HG03521 (cell line): Measurements from ENCODE around the gene S100P.
"Not testable (repeated sequence)": the region's sequence is repeated elsewhere in the genome, so short reads cannot be mapped to it uniquely, and the experiment has no call there.

Experiments
- ATAC-seq: cut with Tn5 transposase; IDR thresholded peaks from one replicate; pipeline ENCODE4 v1.9.1; 2021; ENCODE audit warnings: mild to moderate bottlenecking, moderate library complexity; ENCODE audit not compliant: unreplicated experiment

The S100P gene

GRCh38 chr4:6672541-6673190 lies 21.0 kb upstream of the S100P start:
- not testable (repeated sequence) for ATAC-seq

- ATAC-seq, result not testable (repeated sequence)
These were observed 20.5 kb upstream of the S100P start for GRCh38 chr4:6673191-6673659.

GRCh38 chr4:6673660-6674499 lies 19.8 kb upstream of the S100P start:
- peak; percentile 80 for ATAC-seq

- ATAC-seq, result peak; percentile 31
These were observed 19.1 kb upstream of the S100P start for GRCh38 chr4:6674500-6675149.

- no peak for ATAC-seq
These were observed 16.7 kb upstream of the S100P start for GRCh38 chr4:6676722-6677558.

GRCh38 chr4:6680372-6681034 lies 13.2 kb upstream of the S100P start:
- ATAC-seq, result no peak

GRCh38 chr4:6681191-6681590 lies 12.5 kb upstream of the S100P start:
- ATAC-seq, result no peak

GRCh38 chr4:6682862-6683590 lies 10.7 kb upstream of the S100P start:
- no peak for ATAC-seq

- no peak for ATAC-seq
These were observed 9.0 kb upstream of the S100P start for GRCh38 chr4:6684656-6685055.

GRCh38 chr4:6686104-6686787 lies 7.4 kb upstream of the S100P start:
- ATAC-seq, result no peak

- no peak for ATAC-seq
These were observed 5.5 kb upstream of the S100P start for GRCh38 chr4:6687947-6688878.

GRCh38 chr4:6688879-6689505 lies 4.7 kb upstream of the S100P start:
- peak; percentile 61 for ATAC-seq

- ATAC-seq, result no peak
These were observed 4.1 kb upstream of the S100P start for GRCh38 chr4:6689506-6689960.

- no peak for ATAC-seq
These were observed 1.3 kb upstream of the S100P start for GRCh38 chr4:6692379-6692778.

- ATAC-seq, result no peak
These were observed 872 bp upstream of the S100P start for GRCh38 chr4:6692806-6693205.

- ATAC-seq, result no peak
These were observed 661 bp downstream of the S100P start for GRCh38 chr4:6694177-6694901.
